ENCODE results near the gene FOLR3.

DNA sequence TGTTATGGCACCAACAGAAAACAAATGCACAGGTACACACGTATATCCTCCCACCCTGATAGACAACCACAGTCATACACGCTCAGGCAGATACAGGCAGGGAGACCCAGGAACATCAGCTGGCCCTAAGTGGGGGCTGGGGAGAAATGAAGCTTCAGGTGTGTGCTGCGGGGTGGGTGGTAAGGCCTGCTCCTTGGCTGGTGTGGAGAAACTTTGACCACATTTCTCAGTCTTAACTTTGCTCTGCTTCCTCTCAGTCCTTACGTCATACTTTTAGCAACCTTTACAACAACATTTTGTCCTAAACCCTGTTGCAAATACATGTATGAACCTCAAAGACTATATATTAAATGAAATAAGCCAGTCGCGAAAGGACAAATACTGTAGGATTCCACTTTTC lies 16.3 kb upstream of the FOLR3 start:
- TF ChIP-seq POLR2A (IDR thresholded peaks at IDR 0.05; ENCODE audit: low read length) (no peak), GATA1 (IDR thresholded peaks at IDR 0.05; ENCODE audit: low read depth, low read length) (no peak)
